Esophagus muscularis mucosa (tissue), 3 donors: ENCODE data around the gene GRIK4.

Experiments
- POLR2A ChIP-seq: fragments of 450-650 bp; IDR thresholded peaks from one replicate; pipeline ENCODE4 v1.6.1; 2017; ENCODE audit warnings: antibody characterized with exemption, moderate library complexity, mild to moderate bottlenecking, low read depth
- TF ChIP-seq, protein P1 (sequence below), 3 experiments: fragments of 200-600 bp in 2 of 3; fragments of 450-650 bp in 1 of 3; sonication (generic) in 2 of 3; IDR thresholded peaks; one replicate each; pipeline ENCODE4 v1.5.1; 2017 to 2019; ENCODE audit warnings: antibody characterized with exemption in 3 of 3, mild to moderate bottlenecking in 2 of 3, moderate library complexity in 1 of 3

DNA sequence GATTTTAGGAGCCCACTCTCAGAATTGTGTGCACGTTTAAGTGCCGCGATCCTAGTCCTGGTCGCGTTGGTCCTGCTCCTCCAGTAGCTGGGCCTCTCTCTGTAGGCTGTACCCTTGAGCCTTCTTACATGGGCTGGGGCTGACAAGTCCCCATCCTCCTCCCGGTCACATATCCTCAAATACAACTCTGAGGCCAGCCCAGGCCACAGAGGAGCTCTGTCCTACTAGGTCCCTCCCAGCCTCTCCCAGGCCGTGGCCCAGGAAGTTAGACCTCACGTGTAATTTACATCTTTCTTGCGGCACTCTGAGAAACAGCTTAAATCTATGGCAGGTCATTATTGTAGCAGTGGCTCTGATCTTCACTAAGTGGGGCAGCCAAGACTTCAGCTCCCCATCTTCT lies 305.2 kb downstream of the GRIK4 start:
- TF ChIP-seq, protein P1, sequence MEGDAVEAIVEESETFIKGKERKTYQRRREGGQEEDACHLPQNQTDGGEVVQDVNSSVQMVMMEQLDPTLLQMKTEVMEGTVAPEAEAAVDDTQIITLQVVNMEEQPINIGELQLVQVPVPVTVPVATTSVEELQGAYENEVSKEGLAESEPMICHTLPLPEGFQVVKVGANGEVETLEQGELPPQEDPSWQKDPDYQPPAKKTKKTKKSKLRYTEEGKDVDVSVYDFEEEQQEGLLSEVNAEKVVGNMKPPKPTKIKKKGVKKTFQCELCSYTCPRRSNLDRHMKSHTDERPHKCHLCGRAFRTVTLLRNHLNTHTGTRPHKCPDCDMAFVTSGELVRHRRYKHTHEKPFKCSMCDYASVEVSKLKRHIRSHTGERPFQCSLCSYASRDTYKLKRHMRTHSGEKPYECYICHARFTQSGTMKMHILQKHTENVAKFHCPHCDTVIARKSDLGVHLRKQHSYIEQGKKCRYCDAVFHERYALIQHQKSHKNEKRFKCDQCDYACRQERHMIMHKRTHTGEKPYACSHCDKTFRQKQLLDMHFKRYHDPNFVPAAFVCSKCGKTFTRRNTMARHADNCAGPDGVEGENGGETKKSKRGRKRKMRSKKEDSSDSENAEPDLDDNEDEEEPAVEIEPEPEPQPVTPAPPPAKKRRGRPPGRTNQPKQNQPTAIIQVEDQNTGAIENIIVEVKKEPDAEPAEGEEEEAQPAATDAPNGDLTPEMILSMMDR (IDR thresholded peaks at IDR 0.05) = no peak
- TF ChIP-seq POLR2A = no peak
